Measurements from ENCODE around the gene C4orf46.

DNA sequence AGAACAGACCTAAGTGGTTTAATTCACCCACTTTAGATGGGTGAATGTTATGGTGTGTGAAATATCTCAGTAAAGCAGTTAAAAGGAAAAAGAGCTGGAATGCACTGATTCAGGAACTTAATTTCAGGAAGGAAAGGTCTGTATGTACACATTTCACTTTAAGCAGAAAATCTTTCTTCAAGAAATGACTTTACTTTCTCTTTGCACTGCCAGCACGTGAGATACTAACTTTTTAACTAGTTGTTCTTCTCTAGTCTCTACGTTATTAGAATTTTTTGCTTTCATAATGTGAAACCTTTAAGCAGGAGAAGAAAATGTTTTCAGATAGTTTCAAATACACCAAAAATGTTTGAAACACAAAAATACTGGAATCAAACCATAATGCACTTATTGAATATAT lies 18.8 kb downstream of the C4orf46 start:
- no peak for TF ChIP-seq EGR1 (IDR thresholded peaks at IDR 0.05)
- no peak for TF ChIP-seq CEBPB (IDR thresholded peaks at IDR 0.05)
- no peak for TF ChIP-seq EP300 (IDR thresholded peaks at IDR 0.05; ENCODE audit: borderline replicate concordance)
- no peak for TF ChIP-seq TAF1 (IDR thresholded peaks at IDR 0.05; ENCODE audit: low read depth)
- no peak for TF ChIP-seq CREB1 (IDR thresholded peaks at IDR 0.05; ENCODE audit: low read depth)
- no peak for TF ChIP-seq FOXM1 (IDR thresholded peaks at IDR 0.05; ENCODE audit: borderline replicate concordance, low read depth)
- TF ChIP-seq TEAD4 (IDR thresholded peaks at IDR 0.05): no peak
- TF ChIP-seq NFIC (IDR thresholded peaks at IDR 0.05): no peak
